22Rv1 (cell line): Measurements from ENCODE around the gene TNRC6B.
"Not testable (repeated sequence)": the region's sequence is repeated elsewhere in the genome, so short reads cannot be mapped to it uniquely, and the experiment has no call there.

Experiments
- ZFX ChIP-seq: fragments of 450-650 bp; IDR thresholded peaks from 2 replicates; pipeline ENCODE4 v1.6.1; 2017; ENCODE audit warnings: antibody characterized with exemption, borderline replicate concordance
- TF ChIP-seq, protein P1 (sequence below): fragments of 450-650 bp; IDR thresholded peaks from 2 replicates; pipeline ENCODE4 v1.5.1; 2017; ENCODE audit warnings: mild to moderate bottlenecking

GRCh38 chr22:40183603-40184002 is 5.9 kb downstream of the TNRC6B start:
- TF ChIP-seq, protein P1, sequence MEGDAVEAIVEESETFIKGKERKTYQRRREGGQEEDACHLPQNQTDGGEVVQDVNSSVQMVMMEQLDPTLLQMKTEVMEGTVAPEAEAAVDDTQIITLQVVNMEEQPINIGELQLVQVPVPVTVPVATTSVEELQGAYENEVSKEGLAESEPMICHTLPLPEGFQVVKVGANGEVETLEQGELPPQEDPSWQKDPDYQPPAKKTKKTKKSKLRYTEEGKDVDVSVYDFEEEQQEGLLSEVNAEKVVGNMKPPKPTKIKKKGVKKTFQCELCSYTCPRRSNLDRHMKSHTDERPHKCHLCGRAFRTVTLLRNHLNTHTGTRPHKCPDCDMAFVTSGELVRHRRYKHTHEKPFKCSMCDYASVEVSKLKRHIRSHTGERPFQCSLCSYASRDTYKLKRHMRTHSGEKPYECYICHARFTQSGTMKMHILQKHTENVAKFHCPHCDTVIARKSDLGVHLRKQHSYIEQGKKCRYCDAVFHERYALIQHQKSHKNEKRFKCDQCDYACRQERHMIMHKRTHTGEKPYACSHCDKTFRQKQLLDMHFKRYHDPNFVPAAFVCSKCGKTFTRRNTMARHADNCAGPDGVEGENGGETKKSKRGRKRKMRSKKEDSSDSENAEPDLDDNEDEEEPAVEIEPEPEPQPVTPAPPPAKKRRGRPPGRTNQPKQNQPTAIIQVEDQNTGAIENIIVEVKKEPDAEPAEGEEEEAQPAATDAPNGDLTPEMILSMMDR, result not testable (repeated sequence)
- not testable (repeated sequence) for TF ChIP-seq ZFX
